PC-9 (cell line): Measurements from ENCODE around the gene DENND1A. TPM values are rescaled to one million over a fixed set of nuclear protein-coding genes. Genes with fewer than 3 reads are reported as not detected.
"Not testable (repeated sequence)": the region's sequence is repeated elsewhere in the genome, so short reads cannot be mapped to it uniquely, and the experiment has no call there.

Experiments
- BruUV-seq: library from RNA; stranded (reverse); fragments of 400-500 nt; replicated peaks from 2 replicates; lab custom pipeline; 2021; lab: Mats Ljungman, UMichigan
- CTCF ChIA-PET: fragments of 300-600 bp; sonication (Branson Sonifier 250); formaldehyde crosslinking; loops from one replicate; lab custom pipeline; 2022; ENCODE audit warnings: antibody characterized with exemption; lab: Charles Lee
- POLR2A ChIA-PET: fragments of 300-600 bp; sonication (Branson Sonifier 250); formaldehyde crosslinking; loops from one replicate; lab custom pipeline; 2022; ENCODE audit warnings: antibody characterized with exemption; ENCODE audit not compliant: unreplicated experiment; lab: Charles Lee
- DNase-seq, 2 experiments: peaks; one replicate each; pipeline versions ENCODE4 v3.0.0 to v3.0.0-alpha.2; 2015 to 2022; ENCODE audit warnings: mixed read lengths in 1 of 2
- H2AFZ ChIP-seq: fragments of 200-600 bp; sonication (generic); 2 replicates; pipeline ENCODE4 v1.8.1; 2017; ENCODE audit warnings: antibody characterized with exemption
- H3F3A ChIP-seq: fragments of 200-600 bp; sonication (generic); 2 replicates; pipeline ENCODE4 v1.8.1; 2017; ENCODE audit warnings: antibody characterized with exemption, mild to moderate bottlenecking, low read depth; ENCODE audit not compliant: insufficient read depth
- H3K27ac ChIP-seq: fragments of 200-600 bp; sonication (generic); 2 replicates; pipeline ENCODE4 v1.6.1; 2016; ENCODE audit warnings: mixed run types
- H3K27me3 ChIP-seq: fragments of 200-600 bp; sonication (generic); 2 replicates; pipeline ENCODE4 v1.6.1; 2016; ENCODE audit warnings: low read depth, mixed run types; ENCODE audit not compliant: insufficient read depth
- H3K36me3 ChIP-seq: fragments of 200-600 bp; sonication (generic); 2 replicates; pipeline ENCODE4 v1.6.1; 2016; ENCODE audit warnings: low read depth, mixed run types
- H3K4me1 ChIP-seq: fragments of 200-600 bp; sonication (generic); replicated peaks from 2 replicates; pipeline ENCODE4 v1.6.1; 2016; ENCODE audit warnings: mixed run types; ENCODE audit not compliant: insufficient read depth
- H3K4me2 ChIP-seq: fragments of 200-600 bp; sonication (generic); 2 replicates; pipeline ENCODE4 v1.6.1; 2017; ENCODE audit warnings: mixed run types
- H3K4me3 ChIP-seq: fragments of 200-600 bp; sonication (generic); 2 replicates; pipeline ENCODE4 v1.6.1; 2016; ENCODE audit warnings: mixed run types
- H3K79me2 ChIP-seq: fragments of 200-600 bp; sonication (generic); 2 replicates; pipeline ENCODE4 v1.6.1; 2017; ENCODE audit warnings: low read depth, mixed run types
- H3K9me2 ChIP-seq: fragments of 200-600 bp; sonication (generic); 2 replicates; pipeline ENCODE4 v1.8.1; 2017; ENCODE audit warnings: mild to moderate bottlenecking; ENCODE audit not compliant: insufficient read depth
- H3K9me3 ChIP-seq: fragments of 200-600 bp; sonication (generic); 2 replicates; pipeline ENCODE4 v1.8.1; 2016; ENCODE audit warnings: low read depth; ENCODE audit not compliant: insufficient read depth
- H4K20me1 ChIP-seq: fragments of 200-600 bp; sonication (generic); 2 replicates; pipeline ENCODE4 v1.8.1; 2017; ENCODE audit not compliant: insufficient read depth
- EZH2 ChIP-seq: fragments of 200-600 bp; sonication (generic); IDR thresholded peaks from 2 replicates; pipeline ENCODE4 v1.8.0; 2017; ENCODE audit warnings: antibody characterized with exemption, low read depth
- intact Hi-C: fragments of 100-400 bp; cut with micrococcal nuclease; formaldehyde crosslinking; loops from one replicate; pipeline ENCODE4 v1.10.0; 2022; ENCODE audit not compliant: unreplicated experiment
- total RNA-seq: library from RNA; stranded (reverse); gene quantifications from 2 replicates; pipeline ENCODE4 v1.2.3, GENCODE V29; 2021
- TF ChIP-seq, protein P1 (sequence below): fragments of 200-600 bp; sonication (generic); conservative IDR thresholded peaks from 2 replicates; pipeline ENCODE4 v1.6.1; 2017; ENCODE audit warnings: mixed run types, antibody characterized with exemption, mild to moderate bottlenecking, moderate library complexity

The DENND1A gene
- total RNA-seq, 1 experiment from 2014 or later = 37.7 TPM

DNA sequence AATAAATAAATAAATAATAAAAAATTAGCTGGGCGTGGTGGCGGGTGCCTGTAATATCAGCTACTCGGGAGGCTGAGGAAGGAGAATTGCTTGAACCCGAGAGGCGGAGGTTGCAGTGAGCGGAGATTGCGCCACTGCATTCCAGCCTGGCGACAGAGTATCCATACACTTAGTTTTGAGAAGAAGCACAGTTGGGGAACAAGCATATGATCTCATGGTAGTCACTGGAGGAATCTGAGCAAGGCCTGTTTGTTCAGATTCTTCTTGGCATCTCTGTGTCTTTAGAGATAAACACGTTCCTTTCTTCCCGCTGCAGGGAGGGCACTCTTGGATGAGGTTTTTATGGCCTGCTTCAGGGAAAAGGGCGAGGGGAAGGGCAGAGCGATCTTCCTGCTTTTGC, 15.6 kb upstream of the DENND1A start:
- TF ChIP-seq EZH2 = no peak
- TF ChIP-seq, protein P1, sequence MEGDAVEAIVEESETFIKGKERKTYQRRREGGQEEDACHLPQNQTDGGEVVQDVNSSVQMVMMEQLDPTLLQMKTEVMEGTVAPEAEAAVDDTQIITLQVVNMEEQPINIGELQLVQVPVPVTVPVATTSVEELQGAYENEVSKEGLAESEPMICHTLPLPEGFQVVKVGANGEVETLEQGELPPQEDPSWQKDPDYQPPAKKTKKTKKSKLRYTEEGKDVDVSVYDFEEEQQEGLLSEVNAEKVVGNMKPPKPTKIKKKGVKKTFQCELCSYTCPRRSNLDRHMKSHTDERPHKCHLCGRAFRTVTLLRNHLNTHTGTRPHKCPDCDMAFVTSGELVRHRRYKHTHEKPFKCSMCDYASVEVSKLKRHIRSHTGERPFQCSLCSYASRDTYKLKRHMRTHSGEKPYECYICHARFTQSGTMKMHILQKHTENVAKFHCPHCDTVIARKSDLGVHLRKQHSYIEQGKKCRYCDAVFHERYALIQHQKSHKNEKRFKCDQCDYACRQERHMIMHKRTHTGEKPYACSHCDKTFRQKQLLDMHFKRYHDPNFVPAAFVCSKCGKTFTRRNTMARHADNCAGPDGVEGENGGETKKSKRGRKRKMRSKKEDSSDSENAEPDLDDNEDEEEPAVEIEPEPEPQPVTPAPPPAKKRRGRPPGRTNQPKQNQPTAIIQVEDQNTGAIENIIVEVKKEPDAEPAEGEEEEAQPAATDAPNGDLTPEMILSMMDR = no peak
- Histone ChIP-seq H3K36me3 (no peaks in the 10 kb centered on the region), H3K79me2 (no peaks in the 10 kb centered on the region), H3K4me1 (0 out of 2 replicates have a peak, but pooled peaks cover 3% of the 10 kb centered on the region), H3K9me2 (no peaks in the 10 kb centered on the region), H3F3A (no peaks in the 10 kb centered on the region; the same call in 1 of the 2 replicates), H4K20me1 (no peaks in the 10 kb centered on the region), H3K4me2 (no peak overlapping the region), H3K4me3 (no peak overlapping the region), H3K9me3 (no peaks in the 10 kb centered on the region), H3K27me3 (no peaks in the 10 kb centered on the region), H3K27ac (no peak overlapping the region), H2AFZ (no peak overlapping the region)
- POLR2A ChIA-PET = interaction anchor here (0.6 kb wide), 1 partner anchor 12 kb away, joined by 3 read pairs; no protein-coding TSS in a partner anchor
- DNase-seq = no peak
- CTCF ChIA-PET = no interaction called here
- intact Hi-C loops = no loop called here
- BruUV-seq = no TSS peak

DNA sequence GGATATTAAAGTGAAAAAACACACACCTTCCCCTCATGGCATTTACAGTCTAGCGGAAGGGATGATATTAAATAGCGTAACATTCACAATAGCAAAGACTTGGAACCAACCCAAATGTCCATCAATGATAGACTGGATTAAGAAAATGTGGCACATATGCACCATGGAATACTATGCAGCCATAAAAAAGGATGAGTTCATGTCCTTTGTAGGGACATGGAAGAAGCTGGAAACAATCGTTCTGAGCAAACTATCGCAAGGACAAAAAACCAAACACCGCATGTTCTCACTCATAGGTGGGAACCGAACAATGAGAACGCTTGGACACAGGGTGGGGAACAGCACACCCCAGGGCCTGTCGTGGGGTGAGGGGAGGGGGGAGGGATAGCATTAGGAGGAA, 14.5 kb upstream of the DENND1A start:
- H3K9me2 ChIP-seq, CTCF ChIA-PET, H3K79me2 ChIP-seq, POLR2A ChIA-PET, DNase-seq, H2AFZ ChIP-seq, BruUV-seq, H3K36me3 ChIP-seq, H4K20me1 ChIP-seq, H3K4me1 ChIP-seq, H3F3A ChIP-seq, intact Hi-C loops, H3K4me3 ChIP-seq, H3K27me3 ChIP-seq, H3K9me3 ChIP-seq, H3K4me2 ChIP-seq, H3K27ac ChIP-seq: not testable (repeated sequence)

DNA sequence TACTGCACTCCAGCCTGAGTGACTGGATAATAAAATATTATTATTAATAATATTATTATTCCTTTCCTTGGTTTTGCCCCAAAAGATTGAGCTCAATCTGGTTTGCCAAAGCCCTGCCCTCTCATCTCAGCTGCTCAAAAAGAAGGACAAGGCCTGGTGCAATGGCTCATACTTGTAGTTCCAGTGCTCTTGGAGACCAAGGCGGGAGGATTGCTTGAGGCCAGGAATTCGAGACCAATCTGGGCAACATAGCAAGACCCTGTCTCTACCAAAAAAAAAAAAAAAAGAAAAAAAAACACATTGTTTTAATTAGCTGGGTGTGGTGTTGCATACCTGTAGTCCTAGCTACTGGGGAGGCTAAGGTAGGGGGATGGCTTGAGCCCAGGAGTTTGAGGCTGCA, 13.7 kb upstream of the DENND1A start:
- no peak overlapping the region for H2AFZ ChIP-seq
- CTCF ChIA-PET = interaction anchor here (0.7 kb wide), 1 partner anchor 1481 kb away, joined by 3 read pairs; no protein-coding TSS in a partner anchor
- H3K9me3 ChIP-seq = no peaks in the 10 kb centered on the region
- DNase-seq = no peak
- H3K9me2 ChIP-seq = no peaks in the 10 kb centered on the region
- H3K36me3 ChIP-seq = no peaks in the 10 kb centered on the region
- no TSS peak for BruUV-seq
- H3K4me3 ChIP-seq = no peak overlapping the region
- 0 out of 2 replicates have a peak, but pooled peaks cover 3% of the 10 kb centered on the region for H3K4me1 ChIP-seq
- no peaks in the 10 kb centered on the region for H3K79me2 ChIP-seq
- H3K27ac ChIP-seq = no peak overlapping the region
- POLR2A ChIA-PET = no interaction called here
- no peaks in the 10 kb centered on the region; the same call in 1 of the 2 replicates for H3F3A ChIP-seq
- H4K20me1 ChIP-seq = no peaks in the 10 kb centered on the region
- no peak for TF ChIP-seq EZH2
- TF ChIP-seq, protein P1 = no peak
- H3K27me3 ChIP-seq = no peaks in the 10 kb centered on the region
- H3K4me2 ChIP-seq = no peak overlapping the region
- intact Hi-C loops = no loop called here

DNA sequence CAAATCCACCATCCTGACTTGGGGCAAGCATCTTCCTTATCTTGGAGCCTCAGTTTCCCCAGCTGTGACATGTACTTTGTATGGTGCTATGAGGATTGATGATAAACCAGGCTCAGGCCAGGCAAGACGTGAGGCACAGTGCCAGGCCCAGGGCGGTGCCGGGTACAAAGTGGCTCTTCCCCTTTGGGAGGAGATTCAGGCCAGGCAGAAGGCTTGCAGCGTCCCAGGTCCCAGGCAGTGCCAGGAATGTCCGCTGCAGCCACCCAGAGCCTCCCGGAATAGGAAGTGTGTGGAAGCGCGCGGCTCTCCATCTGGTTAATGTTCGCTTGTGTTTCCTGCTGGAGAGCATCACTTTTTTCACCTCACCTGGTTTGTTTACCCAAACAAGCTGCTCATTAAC, 12.6 kb upstream of the DENND1A start:
- Histone ChIP-seq H3K4me3 (no peak overlapping the region), H3K27ac (no peak overlapping the region), H3F3A (no peaks in the 10 kb centered on the region; the same call in 1 of the 2 replicates), H3K9me2 (no peaks in the 10 kb centered on the region), H2AFZ (no peak overlapping the region), H4K20me1 (no peaks in the 10 kb centered on the region), H3K27me3 (no peaks in the 10 kb centered on the region), H3K4me2 (no peak overlapping the region), H3K36me3 (no peaks in the 10 kb centered on the region), H3K4me1 (0 out of 2 replicates have a peak, but pooled peaks cover 3% of the 10 kb centered on the region), H3K9me3 (no peaks in the 10 kb centered on the region), H3K79me2 (no peaks in the 10 kb centered on the region)
- BruUV-seq = no TSS peak
- intact Hi-C loops = no loop called here
- no peak for DNase-seq
- ChIA-PET POLR2A (no interaction called here), CTCF (no interaction called here)
- TF ChIP-seq, protein P1 = no peak
- TF ChIP-seq EZH2 = no peak
